ENCODE data around the gene SGPP2.

SGPP2 gene

DNA sequence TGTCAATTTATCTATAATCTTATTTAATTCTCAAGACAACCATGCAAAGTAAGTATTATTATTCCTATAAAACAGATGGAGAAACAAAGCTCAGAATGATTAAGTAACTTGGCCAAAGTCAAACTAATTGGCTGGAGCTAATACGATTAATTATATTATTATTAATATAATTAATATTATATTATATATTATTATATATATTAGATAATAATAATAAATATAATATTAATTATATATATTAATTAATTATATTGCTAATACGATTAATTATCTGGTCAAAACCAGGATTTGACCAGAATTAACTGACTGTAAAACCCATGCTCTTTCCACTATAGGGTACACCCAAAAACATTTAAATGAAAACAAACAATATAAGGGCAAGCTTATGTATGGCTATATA lies 179.2 kb downstream of the SGPP2 start:
- Histone ChIP-seq H3K27me3 (ENCODE audit: insufficient read depth, low read length, poor library complexity) (no peaks in the 10 kb centered on the region), H3K4me2 (ENCODE audit: insufficient read depth, low read length) (no peak overlapping the region), H3K4me1 (ENCODE audit: insufficient read depth, low read length) (no peaks in the 10 kb centered on the region), H3K79me2 (ENCODE audit: insufficient read depth, low read length) (peaks cover 2% of the 10 kb centered on the region; the same call in 1 of the 2 replicates), H3K9ac (ENCODE audit: low read depth, low read length) (no peak overlapping the region), H3K27ac (ENCODE audit: low read length) (no peak overlapping the region), H4K20me1 (ENCODE audit: insufficient read depth, low read length) (peaks cover 6% of the 10 kb centered on the region; the same call in 1 of the 2 replicates), H3K36me3 (ENCODE audit: insufficient read depth, low read length) (peaks cover 57% of the 10 kb centered on the region), H2AFZ (ENCODE audit: low read depth, low read length) (no peak overlapping the region), H3K4me3 (ENCODE audit: low read depth in 1 of 2, low read length in 2 of 2) (no peak overlapping the region), H3K9me3 (ENCODE audit: insufficient read depth, low read length, severe bottlenecking) (no peaks in the 10 kb centered on the region)
- no peak for ATAC-seq (ENCODE audit: insufficient read depth, low read depth)
- TF ChIP-seq EZH2 (IDR thresholded peaks at IDR 0.05; ENCODE audit: borderline replicate concordance, low read depth, low read length, severe bottlenecking) (no peak), CTCF (IDR thresholded peaks at IDR 0.05; ENCODE audit: borderline replicate concordance, extremely low read depth, low read length, poor library complexity, severe bottlenecking) (no peak)
- DNase-seq = no peak

DNA sequence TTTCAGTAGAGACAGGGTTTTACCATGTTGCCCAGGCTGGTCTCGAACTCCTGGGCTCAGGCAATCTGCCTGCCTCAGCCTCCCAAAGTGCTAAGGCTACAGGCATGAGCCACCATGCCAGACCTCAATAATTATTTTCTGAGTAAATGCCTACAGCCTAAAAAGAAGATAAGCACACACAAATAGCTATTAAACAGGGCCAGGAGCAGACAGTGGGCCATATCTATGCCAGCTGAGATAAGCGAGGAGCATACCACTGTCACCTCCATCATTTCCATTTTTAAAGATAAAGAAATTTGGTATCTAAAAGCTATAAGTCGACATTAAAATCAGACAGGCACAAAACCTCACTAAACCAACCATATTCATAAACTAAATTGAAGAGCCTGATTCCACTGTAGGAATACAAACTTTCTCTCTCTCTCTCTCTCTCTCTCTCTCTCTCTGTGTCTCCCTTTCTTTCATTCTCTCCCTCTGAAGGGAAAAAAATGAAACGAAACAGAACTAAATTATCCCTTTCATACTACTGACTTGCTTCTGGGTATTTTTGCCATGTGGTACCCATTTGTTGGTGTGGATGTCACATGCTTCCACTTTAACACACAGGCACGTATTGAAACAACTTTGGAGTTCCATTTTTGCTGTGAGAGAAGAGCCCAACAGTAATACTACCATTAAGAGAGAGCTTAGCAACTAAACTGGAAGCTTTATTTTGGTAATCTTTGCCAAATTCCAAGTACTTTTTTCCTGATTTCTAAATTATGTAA lies 180.6 kb downstream of the SGPP2 start:
- H3K36me3 ChIP-seq (ENCODE audit: insufficient read depth, low read length) = peaks cover 50% of the 10 kb centered on the region
- no peak overlapping the region for H3K27ac ChIP-seq (ENCODE audit: low read length)
- H3K9ac ChIP-seq (ENCODE audit: low read depth, low read length) = no peak overlapping the region
- no peak for TF ChIP-seq EZH2 (IDR thresholded peaks at IDR 0.05; ENCODE audit: borderline replicate concordance, low read depth, low read length, severe bottlenecking)
- no peak for TF ChIP-seq CTCF (IDR thresholded peaks at IDR 0.05; ENCODE audit: borderline replicate concordance, extremely low read depth, low read length, poor library complexity, severe bottlenecking)
- no peak overlapping the region for H2AFZ ChIP-seq (ENCODE audit: low read depth, low read length)
- no peak for ATAC-seq (ENCODE audit: insufficient read depth, low read depth)
- H3K4me2 ChIP-seq (ENCODE audit: insufficient read depth, low read length) = no peak overlapping the region
- H3K79me2 ChIP-seq (ENCODE audit: insufficient read depth, low read length) = peaks cover 2% of the 10 kb centered on the region; the same call in 1 of the 2 replicates
- H3K4me1 ChIP-seq (ENCODE audit: insufficient read depth, low read length) = no peaks in the 10 kb centered on the region
- H3K9me3 ChIP-seq (ENCODE audit: insufficient read depth, low read length, severe bottlenecking) = no peaks in the 10 kb centered on the region
- DNase-seq = no peak
- H3K27me3 ChIP-seq (ENCODE audit: insufficient read depth, low read length, poor library complexity) = no peaks in the 10 kb centered on the region
- peaks cover 4% of the 10 kb centered on the region; the same call in 1 of the 2 replicates for H4K20me1 ChIP-seq (ENCODE audit: insufficient read depth, low read length)
- H3K4me3 ChIP-seq (ENCODE audit: low read depth in 1 of 2, low read length in 2 of 2) = no peak overlapping the region

DNA sequence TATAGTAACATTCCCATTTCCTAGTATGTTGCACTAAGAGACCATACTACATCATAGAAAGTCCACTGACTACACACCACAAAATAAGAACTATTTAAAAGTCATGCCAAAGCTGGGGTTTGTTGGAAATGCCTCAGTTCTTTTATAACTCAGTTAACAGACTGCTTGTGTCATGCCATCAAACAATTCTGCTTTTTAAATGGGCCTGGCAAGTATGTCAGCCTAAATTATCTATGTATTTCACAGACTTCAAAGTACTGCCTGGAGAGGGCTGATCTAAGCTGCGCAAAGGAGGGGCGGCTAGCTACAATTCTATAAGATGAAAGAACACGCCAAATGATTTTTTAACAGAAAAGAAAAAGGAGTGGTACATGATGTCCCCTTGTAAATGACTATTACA lies 182.0 kb downstream of the SGPP2 start:
- no peak overlapping the region for H3K4me2 ChIP-seq (ENCODE audit: insufficient read depth, low read length)
- no peak for ATAC-seq (ENCODE audit: insufficient read depth, low read depth)

More for the DNA sequence above, 182.0 kb downstream of the SGPP2 start:
- no peaks in the 10 kb centered on the region for H3K27me3 ChIP-seq (ENCODE audit: insufficient read depth, low read length, poor library complexity)
- TF ChIP-seq EZH2 (IDR thresholded peaks at IDR 0.05; ENCODE audit: borderline replicate concordance, low read depth, low read length, severe bottlenecking) = no peak
- TF ChIP-seq CTCF (IDR thresholded peaks at IDR 0.05; ENCODE audit: borderline replicate concordance, extremely low read depth, low read length, poor library complexity, severe bottlenecking) = no peak
- no peak overlapping the region for H3K27ac ChIP-seq (ENCODE audit: low read length)
- H3K79me2 ChIP-seq (ENCODE audit: insufficient read depth, low read length) = peaks cover 2% of the 10 kb centered on the region; the same call in 1 of the 2 replicates
- peaks cover 49% of the 10 kb centered on the region for H3K36me3 ChIP-seq (ENCODE audit: insufficient read depth, low read length)
- no peaks in the 10 kb centered on the region for H3K4me1 ChIP-seq (ENCODE audit: insufficient read depth, low read length)
- no peak overlapping the region for H2AFZ ChIP-seq (ENCODE audit: low read depth, low read length)
- H3K4me3 ChIP-seq (ENCODE audit: low read depth in 1 of 2, low read length in 2 of 2) = no peak overlapping the region
- H4K20me1 ChIP-seq (ENCODE audit: insufficient read depth, low read length) = peaks cover 4% of the 10 kb centered on the region; the same call in 1 of the 2 replicates
- DNase-seq = no peak
- no peak overlapping the region for H3K9ac ChIP-seq (ENCODE audit: low read depth, low read length)
- H3K9me3 ChIP-seq (ENCODE audit: insufficient read depth, low read length, severe bottlenecking) = no peaks in the 10 kb centered on the region
